HL-60 (cell line): Measurements from ENCODE around the gene ANKRD31.

Experiments
- DNase-seq, 2 experiments: peaks; one replicate each; pipeline ENCODE4 v3.0.0-alpha.2; 2010 to 2020; ENCODE audit warnings: low read depth in 1 of 2, low spot score in 1 of 2
- H3K27ac ChIP-seq: fragments of 250-450 bp; sonication (Bioruptor Pico); replicated peaks from 2 replicates; pipeline ENCODE4 v1.5.1; 2020; ENCODE audit warnings: mild to moderate bottlenecking, moderate library complexity
- H3K27me3 ChIP-seq: fragments of 250-450 bp; sonication (Bioruptor Pico); 2 replicates; pipeline ENCODE4 v1.5.1; 2021; ENCODE audit warnings: mild to moderate bottlenecking, moderate library complexity; ENCODE audit not compliant: insufficient read depth, poor library complexity, severe bottlenecking
- H3K4me3 ChIP-seq: replicated peaks from 2 replicates; pipeline ENCODE4 v1.5.1; 2011; ENCODE audit warnings: mild to moderate bottlenecking, control low read depth, low read length; ENCODE audit not compliant: insufficient read depth
- CTCF ChIP-seq: IDR thresholded peaks from one replicate; pipeline ENCODE4 v1.5.1; 2011; ENCODE audit warnings: low read length, control low read depth, inconsistent platforms; ENCODE audit not compliant: insufficient read depth
- GABPA ChIP-seq: IDR thresholded peaks from 2 replicates; pipeline ENCODE4 v1.6.1; 2012; ENCODE audit warnings: low read depth
- POLR2AphosphoS5 ChIP-seq: IDR thresholded peaks from 2 replicates; pipeline ENCODE4 v1.6.1; 2012; ENCODE audit warnings: low read depth
- REST ChIP-seq: IDR thresholded peaks from 2 replicates; pipeline ENCODE4 v1.6.1; 2012; ENCODE audit warnings: low read depth; ENCODE audit not compliant: insufficient replicate concordance
- SPI1 ChIP-seq: IDR thresholded peaks from 2 replicates; pipeline ENCODE4 v1.6.1; 2012; ENCODE audit warnings: low read depth, mild to moderate bottlenecking, borderline replicate concordance

The ANKRD31 gene

GRCh38 chr5:75199946-75200345, 36.7 kb downstream of the ANKRD31 start:
- no peak for DNase-seq
- TF ChIP-seq REST (no peak), SPI1 (no peak), GABPA (no peak), CTCF (no peak)
- H3K27ac ChIP-seq: no peak overlapping the region
- H3K4me3 ChIP-seq: no peak overlapping the region
- no peaks in the 10 kb centered on the region for H3K27me3 ChIP-seq

DNA sequence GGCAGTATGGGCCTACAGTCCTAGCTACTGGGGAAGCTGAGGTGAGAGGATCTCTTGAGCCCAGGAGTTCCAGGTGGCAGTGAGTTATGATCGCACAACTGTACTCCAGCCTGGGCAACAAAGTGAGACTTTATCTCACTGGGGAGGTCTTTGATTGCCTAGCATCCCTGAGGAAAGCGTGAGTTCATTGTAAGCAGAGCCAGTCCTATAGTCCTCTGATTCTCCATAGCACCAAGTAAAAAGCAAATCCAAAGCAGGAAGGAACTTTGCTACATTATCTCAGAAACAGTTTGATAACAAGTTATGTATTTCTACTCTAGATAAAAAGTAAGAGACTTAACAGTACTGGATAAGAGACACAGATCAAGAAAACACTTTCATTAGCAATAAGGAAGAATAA, 37.6 kb downstream of the ANKRD31 start:
- H3K27ac ChIP-seq: no peak overlapping the region
- H3K27me3 ChIP-seq: no peaks in the 10 kb centered on the region
- no peak overlapping the region for H3K4me3 ChIP-seq
- TF ChIP-seq CTCF: no peak
- no peak for TF ChIP-seq REST
- no peak for TF ChIP-seq GABPA
- TF ChIP-seq POLR2AphosphoS5: no peak
- no peak for TF ChIP-seq SPI1
- DNase-seq: no peak

DNA sequence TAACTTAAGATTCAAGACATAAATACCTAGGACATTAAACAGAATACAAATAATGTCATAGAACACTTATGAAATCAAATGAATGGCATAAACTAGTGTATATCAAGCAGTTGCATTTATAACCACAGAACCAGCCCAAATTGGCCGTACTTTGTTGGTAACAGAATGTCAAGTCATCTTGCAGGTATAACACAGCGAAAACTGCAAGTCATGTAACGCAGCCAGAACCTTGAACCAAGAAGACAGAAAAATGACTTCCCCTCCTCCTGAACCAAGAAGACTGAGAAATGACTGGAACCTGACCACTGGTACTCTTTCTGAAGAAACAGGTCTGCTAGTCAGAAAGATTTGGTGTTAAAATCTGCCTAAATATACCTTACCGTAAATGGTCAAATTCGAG, 38.9 kb downstream of the ANKRD31 start:
- Histone ChIP-seq H3K4me3 (no peak overlapping the region), H3K27me3 (no peaks in the 10 kb centered on the region), H3K27ac (no peak overlapping the region)
- no peak for DNase-seq
- TF ChIP-seq SPI1 (no peak), CTCF (no peak), GABPA (no peak), REST (no peak)
